CD4-positive, alpha-beta T cell treated with Interferon gamma for 1 hour (primary cell): ENCODE data around the gene COMMD4.
"Not testable (repeated sequence)": the region's sequence is repeated elsewhere in the genome, so short reads cannot be mapped to it uniquely, and the experiment has no call there.

Experiments used
- DNase-seq: peaks from one replicate; pipeline ENCODE4 v3.0.0-alpha.2; 2020

The COMMD4 gene

DNA sequence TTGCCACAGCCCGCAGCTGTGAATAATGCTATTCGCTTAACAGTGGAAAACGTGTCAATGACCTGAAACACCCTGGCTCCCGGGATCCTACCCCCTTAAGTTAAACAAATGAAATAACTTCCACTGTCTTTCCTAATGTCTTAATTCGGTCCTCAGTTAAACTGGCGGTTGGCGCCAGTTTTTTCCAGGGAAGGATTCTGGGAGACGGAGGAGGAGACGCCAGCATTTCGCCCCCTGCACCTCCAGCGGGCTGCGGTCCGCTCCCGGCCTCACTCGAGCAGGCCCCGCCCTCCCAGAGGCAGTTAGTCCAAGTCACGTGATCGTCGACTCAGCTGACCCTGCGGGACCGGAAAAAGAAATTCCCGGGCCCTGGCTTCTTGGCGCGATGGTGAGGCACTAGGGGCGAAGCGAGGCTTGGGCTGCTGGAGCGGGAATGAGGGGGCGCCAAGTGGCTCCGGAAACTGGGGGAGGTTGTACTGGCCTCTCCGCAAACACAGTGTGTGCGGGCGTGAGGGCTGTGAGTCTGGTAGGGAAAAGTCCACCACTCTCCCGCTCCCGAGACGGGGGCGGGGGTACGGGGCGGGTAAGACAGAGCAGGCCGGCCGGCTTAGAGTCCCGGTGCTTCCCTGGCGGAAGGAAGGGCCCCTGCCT lies at the start of gene COMMD4:
COMMD4 (plus strand) TSS at position 359 of the 651 bp plus-strand sequence; CDS start at position 386, 27 bp downstream.
- DNase-seq, result peak; percentile 65

GRCh38 chr15:75293660-75294059 lies 42.2 kb upstream of the COMMD4 start:
- not testable (repeated sequence) for DNase-seq

DNA sequence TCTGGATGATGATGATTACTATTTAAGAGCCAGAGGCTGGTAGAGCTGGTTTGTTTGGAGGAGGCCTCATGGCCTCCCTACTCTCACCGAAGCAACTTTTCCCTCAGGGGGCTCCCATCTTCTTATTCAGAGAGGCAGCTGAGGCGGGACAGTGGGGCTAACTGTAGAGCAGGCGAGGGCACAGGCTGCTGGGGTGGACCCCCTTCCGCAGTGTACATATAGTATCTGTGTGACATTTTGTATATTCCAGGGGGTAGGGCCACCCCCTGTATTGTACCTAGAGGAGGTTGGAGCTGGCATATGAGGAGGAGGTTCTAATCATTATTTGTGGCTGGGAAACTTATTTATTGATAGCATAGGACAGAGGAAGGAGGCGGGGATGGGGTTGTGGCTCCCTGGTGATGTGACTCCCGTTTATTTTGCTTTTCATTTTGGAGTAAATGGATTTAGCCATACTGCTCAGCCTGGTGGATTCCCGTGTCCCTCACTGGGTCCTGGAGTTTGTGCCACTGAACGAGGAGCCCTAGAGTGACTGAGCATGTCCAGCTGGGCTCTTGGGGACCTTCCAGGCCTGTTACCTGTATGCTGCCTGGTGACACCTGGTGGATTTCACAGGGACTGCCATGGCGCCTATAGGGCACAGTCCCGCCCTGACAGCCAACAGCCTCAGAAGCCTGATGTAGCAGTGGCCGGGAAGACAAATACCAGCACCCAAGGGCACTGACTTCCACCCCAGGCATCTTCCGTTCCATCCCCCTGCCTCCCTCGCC lies 37.1 kb upstream of the COMMD4 start:
- DNase-seq, result not testable (repeated sequence)

DNA sequence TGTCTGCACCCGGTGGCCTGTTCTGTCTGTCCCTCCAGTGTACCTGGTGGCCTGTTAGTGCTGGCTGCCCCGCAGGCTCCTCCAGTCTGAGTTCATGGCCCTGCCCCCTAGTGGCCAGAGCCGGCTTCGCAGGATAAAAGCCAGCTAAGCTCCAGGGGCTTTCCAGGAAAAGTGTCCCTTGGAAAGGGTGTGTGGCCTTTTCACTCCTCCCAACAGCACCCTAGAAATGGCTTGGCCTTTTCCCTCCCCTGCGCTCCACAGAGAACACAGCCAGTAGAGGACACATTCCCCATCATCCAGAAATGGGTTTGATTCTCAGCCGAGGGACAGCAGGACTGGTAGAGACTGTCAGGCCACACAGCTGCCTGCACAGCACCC lies 36.6 kb upstream of the COMMD4 start:
- peak; percentile 44 for DNase-seq

GRCh38 chr15:75300026-75300425 lies 35.8 kb upstream of the COMMD4 start:
- DNase-seq, result not testable (repeated sequence)

- no peak for DNase-seq
Measured at GRCh38 chr15:75302318-75302717, 33.5 kb upstream of the COMMD4 start.

GRCh38 chr15:75302753-75303152 lies 33.1 kb upstream of the COMMD4 start:
- DNase-seq, result not testable (repeated sequence)

- DNase-seq, result no peak
Measured at GRCh38 chr15:75306188-75306587, 29.7 kb upstream of the COMMD4 start.

DNA sequence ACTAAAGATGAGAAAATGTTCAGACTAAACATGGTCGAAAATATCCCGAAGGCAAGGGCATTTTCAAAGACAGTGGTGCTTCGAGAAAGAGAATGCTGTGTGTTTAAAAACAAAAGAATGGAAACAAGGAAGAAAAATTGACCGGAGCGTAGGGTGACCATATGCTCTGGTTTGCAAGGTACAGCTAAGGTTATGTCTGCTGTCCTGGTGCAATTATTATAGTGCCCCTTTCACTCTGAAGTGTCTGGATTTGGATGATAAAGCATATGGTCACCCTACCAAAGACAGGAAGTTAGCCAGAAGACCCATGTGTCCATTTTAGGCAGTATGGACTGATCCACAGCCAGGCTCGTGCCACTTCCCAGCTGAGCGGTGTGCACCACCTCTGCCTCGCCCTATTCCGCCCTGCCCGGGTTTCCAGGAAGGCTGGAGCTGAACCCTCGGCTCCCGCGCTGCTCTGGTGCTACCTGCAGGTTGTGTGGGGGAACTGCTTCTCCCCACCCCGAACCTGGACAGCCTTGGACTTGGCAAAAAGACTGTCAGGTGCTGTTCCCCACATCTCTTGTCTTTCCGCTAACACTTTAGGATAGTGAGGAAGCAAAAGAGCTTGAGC lies 28.0 kb upstream of the COMMD4 start:
- no peak for DNase-seq

GRCh38 chr15:75309711-75310110 lies 26.2 kb upstream of the COMMD4 start:
- no peak for DNase-seq

- DNase-seq, result not testable (repeated sequence)
Measured at GRCh38 chr15:75312548-75312947, 23.3 kb upstream of the COMMD4 start.

DNA sequence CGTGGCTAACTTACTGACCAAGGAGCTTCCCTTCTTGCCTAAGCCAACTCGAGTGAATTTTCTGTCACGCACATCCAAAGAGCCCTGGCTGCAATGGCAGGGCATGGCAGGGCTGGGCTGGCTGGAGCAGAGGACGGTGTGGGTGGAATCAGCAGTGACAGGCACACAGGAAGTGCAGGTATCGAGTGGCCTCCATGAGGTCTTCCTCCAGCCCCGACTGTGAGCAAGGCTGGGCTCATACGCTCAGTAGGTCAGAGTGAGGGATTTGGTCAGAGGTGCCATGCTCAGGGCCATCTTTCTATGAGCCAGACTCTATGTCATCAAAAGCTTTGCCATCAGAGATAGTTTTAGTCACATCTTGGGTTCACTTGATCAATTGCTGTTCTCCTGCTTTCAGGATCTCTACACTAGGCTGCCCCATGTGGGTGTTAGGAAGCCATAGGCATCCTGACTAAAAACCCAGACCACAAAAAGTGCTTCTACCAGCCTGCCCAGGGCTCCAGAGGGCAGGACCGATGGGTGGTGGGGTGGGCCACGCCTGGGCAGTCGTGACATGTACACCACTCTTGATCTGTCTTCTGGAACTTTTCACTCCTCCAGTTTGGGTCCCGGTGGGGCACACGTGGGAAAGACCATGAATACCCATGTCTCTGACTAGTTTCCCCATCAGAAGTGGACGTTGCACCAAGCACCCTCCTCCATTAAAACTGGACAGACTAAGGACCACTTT lies 22.6 kb upstream of the COMMD4 start:
- no peak for DNase-seq

DNA sequence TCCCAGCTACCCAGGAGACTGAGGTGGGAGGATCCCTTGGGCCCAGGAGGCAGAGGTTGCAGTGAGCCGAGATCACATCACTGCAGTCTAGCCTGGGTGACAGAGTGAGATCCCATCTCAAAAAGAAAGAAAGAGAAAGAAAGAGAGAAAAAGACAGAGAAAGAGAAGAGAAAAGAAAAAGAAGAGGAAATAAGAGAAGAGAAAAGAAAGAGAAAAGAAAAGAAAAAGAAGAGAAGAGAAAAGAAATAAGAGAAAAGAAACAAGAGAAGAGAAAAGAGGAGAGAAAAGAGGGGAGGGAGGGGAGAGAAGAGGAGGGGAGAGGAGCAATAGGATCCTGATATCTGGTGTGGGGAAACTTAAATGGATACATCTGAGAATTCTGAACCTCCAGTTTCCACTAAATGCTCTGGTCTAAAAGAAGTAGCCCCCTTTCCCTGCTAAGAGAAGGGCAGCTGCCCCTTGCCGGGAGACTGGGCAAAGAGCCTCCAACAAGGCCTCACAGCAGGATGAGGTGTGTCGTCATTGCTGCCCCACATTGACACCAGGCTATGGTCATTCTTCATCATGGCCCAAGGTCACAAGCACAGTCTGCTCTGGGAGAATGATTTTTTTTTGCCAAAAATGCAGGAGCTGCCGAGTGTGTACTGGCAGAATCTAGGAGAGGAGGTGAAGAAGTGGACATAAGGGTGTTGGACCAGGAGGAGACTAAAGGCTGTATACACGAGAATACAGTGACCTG lies 21.1 kb upstream of the COMMD4 start:
- no peak for DNase-seq

GRCh38 chr15:75319231-75319897 lies 16.5 kb upstream of the COMMD4 start:
- not testable (repeated sequence) for DNase-seq

GRCh38 chr15:75321711-75322110 lies 14.2 kb upstream of the COMMD4 start:
- no peak for DNase-seq

DNA sequence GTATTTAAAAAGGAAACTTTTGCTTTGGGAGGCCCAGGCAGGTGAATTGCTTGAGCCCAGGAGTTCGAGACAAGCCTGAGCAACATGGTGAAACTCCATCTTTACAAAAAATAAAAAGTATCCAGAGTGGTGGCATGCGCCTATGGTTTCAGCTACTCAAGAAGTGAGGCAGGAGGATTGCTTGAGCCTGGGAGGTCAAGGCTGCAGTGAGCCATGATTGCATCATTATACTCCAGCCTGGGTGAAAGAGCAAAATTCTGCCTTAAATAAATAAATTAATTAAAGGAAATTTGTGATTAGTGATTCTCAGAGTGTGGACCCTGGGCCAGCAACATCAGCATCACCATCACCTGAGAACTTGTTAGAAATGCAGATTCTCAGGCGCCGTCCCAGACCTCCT lies 9.9 kb upstream of the COMMD4 start:
- no peak for DNase-seq

DNA sequence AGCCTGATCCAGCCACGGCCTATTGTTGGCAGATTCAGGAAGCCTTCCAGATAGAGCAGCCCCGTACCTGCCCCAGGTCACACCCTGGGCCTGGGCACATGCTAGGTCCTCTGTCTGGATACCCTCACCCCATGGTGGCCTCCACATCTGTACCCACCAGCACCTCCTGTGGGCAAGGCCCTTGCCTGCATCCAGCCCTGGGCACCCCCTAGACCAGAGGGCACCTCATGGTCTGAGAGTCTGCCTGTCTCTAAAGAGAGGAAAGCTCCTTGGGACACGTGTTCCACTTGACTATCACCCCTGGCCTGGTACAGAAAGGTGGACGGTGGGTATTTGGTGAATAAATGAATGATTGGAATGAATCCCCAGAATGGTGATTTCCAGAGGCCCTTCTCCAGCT lies 8.9 kb upstream of the COMMD4 start:
- DNase-seq, result no peak

- no peak for DNase-seq
Measured at GRCh38 chr15:75327491-75327890, 8.4 kb upstream of the COMMD4 start.

DNA sequence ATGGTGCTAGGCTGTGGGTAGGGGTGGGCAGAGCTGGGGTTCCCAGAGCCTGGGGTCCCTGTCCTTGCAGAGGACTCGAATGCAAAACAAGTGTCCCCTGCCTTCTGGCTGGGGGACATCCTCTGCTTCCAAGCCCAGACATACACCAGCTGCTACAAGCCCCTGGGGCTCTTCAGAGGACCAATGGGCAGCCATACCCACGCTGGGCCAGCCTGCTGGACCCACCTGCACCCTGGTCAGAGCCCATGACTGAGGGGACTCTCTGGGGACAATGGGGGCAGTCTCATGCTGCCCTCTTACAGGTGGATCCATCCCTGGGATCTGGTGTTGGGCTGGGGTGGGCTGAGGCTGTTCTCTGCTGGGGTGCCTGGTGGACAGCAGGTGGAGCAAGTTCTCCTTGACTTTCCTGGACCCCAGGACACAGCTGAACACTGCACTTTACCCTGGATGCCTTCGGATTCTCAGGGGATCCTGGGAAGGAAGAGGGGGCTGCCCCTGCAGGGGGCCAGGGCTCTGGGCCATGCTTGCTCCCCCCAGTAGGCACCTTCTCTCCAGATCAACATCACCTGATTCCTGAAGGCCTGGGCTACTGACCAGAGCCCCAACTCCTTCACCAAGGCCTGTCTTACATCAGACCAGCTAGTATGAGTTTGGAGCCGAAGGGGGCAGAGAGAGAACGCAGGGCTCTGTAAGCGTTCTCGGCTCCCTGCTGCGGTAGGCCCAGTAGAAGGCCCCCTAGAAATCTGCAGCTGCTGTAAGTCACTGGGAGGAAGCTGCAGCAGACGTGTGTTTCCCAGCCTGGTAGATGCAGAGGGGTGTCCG lies 7.2 kb upstream of the COMMD4 start:
- DNase-seq, result no peak

- DNase-seq, result no peak
Measured at GRCh38 chr15:75329571-75329970, 6.3 kb upstream of the COMMD4 start.

DNA sequence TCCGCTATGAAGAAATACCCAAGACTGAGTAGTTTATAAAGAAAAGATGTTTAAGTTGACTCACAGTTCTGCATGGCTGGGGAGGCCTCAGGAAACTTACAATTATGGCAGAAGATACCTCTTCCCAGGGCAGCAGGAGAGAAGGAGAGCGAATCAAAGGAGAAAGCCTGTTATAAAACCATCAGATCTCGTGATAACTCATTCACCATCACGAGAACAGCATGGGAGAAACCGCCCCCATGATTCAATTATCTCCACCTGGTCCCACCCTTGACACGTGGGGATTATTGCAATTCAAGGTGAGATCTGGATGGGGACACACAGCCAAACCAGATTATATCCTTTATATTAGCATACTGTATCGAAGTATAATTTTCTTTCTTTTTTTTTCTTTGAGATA lies 3.8 kb upstream of the COMMD4 start:
- DNase-seq, result not testable (repeated sequence)
